GM12892 (cell line): Measurements from ENCODE around the gene HCFC2.

Experiments
- DNase-seq: peaks from one replicate; pipeline ENCODE4 v3.0.0; 2011; ENCODE audit not compliant: insufficient read length
- FAIRE-seq: peaks from 2 replicates; lab custom pipeline; 2011; peaks lifted over from hg19 to GRCh38; lab: Jason Lieb, UNC
- POLR2A ChIP-seq: IDR thresholded peaks from 2 replicates; pipeline ENCODE4 v1.6.1; 2011; ENCODE audit warnings: low read depth, low read length, control low read depth
- POLR2AphosphoS5 ChIP-seq: IDR thresholded peaks from 2 replicates; pipeline ENCODE4 v1.6.1; 2011; ENCODE audit warnings: low read depth, low read length, control low read depth
- TAF1 ChIP-seq: IDR thresholded peaks from 2 replicates; pipeline ENCODE4 v1.6.1; 2011; ENCODE audit warnings: low read depth, mild to moderate bottlenecking, control low read depth, low read length, borderline replicate concordance

The HCFC2 gene

DNA sequence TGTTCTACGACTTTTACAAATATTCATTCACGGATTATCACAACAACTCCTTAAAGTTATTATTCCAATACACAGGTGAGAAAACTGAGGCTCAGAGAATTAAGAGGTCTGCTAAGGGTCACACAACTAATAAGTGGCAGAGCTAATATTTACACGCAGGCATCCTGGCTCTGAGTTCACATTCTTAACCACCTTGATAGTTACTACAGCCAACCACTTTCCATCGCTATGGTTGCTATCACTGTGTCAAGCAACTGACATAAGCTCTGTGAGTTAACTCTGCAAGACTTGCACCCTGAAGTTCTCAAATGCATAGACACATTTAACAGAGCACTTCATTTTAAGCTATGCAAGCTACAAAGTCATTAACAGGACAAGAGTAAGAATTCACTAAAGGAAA lies 18.0 kb upstream of the HCFC2 start:
- DNase-seq (no peak), FAIRE-seq (no peak)
- TF ChIP-seq POLR2AphosphoS5, result no peak
- TF ChIP-seq POLR2A, result no peak
- TF ChIP-seq TAF1, result no peak

DNA sequence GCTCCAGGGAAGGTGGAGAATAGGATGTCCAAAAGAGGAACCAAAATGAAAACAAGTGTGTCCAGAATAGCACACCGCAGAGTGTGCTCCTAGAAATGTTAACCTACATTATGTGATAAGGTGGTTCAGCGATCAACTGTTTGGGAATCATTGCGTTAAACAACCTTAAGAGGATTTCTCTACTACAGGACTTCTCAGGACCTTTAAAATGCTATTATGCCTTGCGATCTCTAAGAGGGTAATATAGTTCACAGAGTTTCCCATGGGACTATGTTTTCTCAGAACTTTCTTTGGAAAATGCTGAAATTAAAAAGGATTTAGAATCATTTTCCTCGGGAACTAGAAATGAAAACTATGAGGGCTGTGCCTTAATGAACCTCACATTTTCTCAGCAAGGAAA lies 16.2 kb upstream of the HCFC2 start:
- TF ChIP-seq TAF1 (no peak), POLR2AphosphoS5 (no peak), POLR2A (no peak)
- DNase-seq (no peak), FAIRE-seq (no peak)

DNA sequence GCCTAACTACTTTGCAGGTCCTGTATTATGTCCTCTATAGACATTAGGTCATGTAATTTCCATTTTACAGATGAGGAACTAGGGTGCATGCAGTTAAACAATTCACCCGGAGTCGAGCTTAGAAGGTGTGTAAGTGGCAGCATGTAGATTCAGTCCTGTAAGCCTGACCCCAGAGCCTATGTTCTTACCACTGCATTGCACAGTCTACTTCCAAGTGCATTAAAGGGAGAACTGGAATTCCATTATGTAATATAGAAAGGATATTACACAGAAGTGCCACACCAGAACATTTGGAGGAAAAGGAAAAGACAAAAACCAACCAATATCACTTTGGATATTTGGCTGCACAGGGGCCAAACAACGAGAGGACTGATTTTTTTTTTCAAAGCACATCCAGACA lies 15.5 kb upstream of the HCFC2 start:
- TF ChIP-seq TAF1, result no peak
- TF ChIP-seq POLR2AphosphoS5, result no peak
- TF ChIP-seq POLR2A, result no peak
- FAIRE-seq, result no peak
- no peak for DNase-seq

DNA sequence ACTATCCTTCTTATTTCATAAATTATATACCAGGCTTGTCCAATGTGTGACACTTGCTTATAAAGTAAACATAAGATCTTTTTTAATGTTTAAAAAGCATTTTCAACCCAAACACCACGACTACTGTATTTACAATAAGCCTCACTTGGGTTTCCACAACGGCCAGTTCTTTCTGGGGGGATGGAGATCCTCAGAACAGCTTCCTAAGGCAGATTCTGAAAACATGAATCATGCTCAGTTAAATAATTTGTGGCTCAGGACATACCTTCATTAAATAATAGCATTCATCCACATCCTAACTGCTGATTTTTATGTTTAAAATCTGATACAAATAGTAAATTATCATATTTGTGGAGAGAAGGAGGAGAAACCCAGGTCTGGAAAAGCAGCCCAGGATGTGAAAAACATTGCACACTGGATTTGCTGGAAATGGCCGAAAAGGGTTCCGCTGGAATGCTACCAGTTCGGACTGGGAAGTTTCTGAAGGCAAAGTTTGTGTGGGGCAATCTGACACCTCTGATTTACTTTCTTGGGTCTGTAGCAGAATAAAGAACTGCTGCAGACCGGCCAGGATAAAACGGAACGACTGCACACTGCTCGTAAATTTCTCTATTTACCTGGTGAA lies 14.9 kb upstream of the HCFC2 start:
- DNase-seq (no peak), FAIRE-seq (no peak)
- TF ChIP-seq POLR2AphosphoS5, result no peak
- TF ChIP-seq POLR2A, result no peak
- no peak for TF ChIP-seq TAF1

DNA sequence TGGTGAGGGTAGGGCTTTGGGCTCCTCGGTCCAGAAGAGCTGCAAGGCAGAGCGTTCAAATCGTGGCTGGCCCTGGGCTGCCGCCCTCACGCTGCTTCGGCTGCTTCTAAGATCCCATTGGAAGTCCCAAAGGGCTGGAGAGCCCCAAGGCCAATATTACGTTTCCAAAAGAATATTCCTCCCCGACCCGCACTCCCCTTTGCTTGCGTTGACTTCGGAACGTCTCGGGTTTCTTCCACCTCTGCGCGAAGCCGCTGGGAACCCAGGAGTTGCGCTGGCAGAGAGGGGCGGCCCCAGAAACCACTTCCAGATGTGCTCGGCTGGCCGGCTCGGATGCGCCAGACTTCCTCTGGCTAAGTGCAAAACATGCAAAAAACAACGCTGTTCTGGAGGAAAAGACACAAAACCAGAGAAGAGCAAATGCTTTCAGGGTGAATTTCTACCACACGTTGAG lies 14.4 kb upstream of the HCFC2 start, which contains the start of gene GLT8D2:
Gene GLT8D2, minus strand, starts transcription at position 285 of the 454 bp plus-strand sequence. CDS start 30,539 bp downstream, outside the sequence.
- TF ChIP-seq POLR2A (no peak), TAF1 (no peak), POLR2AphosphoS5 (no peak)
- DNase-seq, result no peak
- FAIRE-seq, result no peak

DNA sequence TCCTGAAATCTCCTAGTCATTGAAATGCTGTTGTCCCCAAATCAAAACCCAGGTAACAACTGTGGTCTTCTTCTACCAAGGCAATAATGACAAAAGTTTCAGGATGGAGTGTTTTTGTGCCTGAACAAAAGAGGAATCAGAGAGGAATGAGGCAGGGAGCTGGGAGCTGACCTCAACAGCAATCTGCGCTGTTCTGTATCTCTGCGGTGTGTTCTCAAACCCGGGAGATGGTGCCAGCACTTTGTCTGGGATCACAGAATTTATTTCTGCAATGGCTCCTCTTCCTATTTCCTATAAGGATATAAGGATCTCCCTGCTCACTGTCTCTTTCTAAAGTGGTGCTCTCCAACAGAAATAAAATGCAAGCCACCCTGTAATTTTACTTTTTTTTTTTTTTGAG lies 13.9 kb upstream of the HCFC2 start:
- DNase-seq (no peak), FAIRE-seq (no peak)
- TF ChIP-seq POLR2A (no peak), POLR2AphosphoS5 (no peak), TAF1 (no peak)

DNA sequence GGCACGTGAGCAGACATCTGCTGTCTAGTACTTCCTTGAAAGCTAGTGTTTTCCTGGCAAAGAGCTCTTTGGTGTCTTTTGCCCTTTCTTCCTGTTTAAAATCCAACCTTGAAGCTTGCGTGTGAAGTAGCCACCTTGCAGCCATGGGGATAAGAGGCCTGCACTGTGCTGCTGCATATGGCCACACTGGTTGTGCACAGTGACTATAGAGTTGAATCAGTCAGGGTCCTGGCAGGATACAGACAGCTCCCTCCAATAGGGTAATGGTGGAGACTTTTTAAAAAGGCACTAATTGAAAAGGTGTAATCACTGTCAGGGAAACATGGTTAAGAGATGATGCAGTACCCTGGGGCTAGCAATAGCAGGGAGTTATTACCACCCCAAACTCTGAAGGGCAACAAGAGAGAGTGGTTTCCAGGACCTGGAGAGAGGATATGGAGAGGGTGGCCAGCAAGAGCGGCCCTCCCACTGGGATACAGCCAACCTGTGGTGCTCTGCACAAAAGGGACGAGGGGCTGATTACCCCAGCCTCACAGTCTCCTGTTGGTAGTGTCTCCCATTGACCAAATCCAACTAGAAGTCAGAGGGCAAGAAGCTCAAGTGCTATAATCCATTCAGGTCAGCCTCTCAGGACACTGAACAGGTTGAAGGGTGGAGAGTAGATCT lies 9.5 kb upstream of the HCFC2 start:
- no peak for TF ChIP-seq POLR2A
- no peak for TF ChIP-seq TAF1
- no peak for TF ChIP-seq POLR2AphosphoS5
- FAIRE-seq (no peak), DNase-seq (no peak)

DNA sequence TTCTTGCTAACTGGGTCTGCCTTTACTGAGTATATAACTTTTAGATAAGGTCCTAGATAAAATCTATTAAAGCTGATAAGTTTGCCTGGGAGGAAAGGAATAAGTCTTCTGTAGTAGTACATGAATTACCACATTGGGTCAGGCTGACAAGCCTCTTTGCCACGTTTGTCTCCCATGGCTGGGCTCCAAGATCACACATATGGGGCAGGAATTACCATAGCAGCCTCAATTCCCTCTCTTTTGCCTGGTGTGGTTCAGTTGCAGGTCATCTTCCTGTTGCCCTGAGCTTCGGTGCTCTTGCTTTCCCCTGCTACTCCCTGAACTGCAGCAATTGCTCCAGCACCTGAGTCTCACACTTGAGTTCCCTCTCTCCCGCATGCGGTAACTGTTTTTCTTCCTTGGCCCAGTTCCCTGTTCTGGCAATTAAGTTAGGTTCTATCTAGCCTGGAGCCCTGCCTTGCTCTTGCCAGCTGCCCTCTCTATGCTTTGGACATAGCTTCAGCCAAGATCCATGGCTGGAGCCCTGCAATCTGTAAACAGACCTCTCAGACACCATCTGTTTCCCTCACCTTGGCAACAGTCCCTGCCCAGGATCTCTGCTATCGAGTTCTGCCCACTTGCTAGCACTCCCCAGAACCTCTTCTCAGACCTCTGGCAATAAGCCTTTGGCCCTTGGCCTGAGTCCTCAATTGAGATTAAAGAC lies 8.5 kb upstream of the HCFC2 start:
- FAIRE-seq (no peak), DNase-seq (no peak)
- TF ChIP-seq POLR2AphosphoS5, result no peak
- no peak for TF ChIP-seq TAF1
- TF ChIP-seq POLR2A, result no peak

DNA sequence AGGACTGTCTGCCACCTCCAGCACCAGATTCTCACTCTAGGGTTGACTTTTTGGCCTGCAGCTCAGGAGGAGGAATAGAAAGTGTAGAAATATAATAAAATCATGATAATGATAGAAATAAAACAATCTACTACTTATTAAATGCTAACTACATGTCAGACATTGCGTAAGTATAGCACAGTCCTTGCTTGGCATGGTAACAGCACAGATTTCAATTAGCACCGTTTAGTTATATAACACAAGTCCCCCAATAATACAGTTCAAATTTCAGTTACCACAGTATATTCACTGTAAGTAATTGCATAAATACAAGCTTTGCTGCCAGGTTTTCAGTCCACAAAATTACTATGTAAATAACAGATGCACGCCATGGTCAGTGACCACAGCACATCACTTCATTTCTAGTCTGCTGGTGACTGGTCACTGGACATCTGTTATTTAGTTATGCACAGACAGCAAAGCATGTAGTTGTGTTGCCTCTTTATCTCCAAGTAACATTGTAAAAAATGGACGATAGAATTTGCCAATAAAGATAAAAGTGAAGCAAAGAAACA lies 7.8 kb upstream of the HCFC2 start:
- DNase-seq, result no peak
- no peak for TF ChIP-seq POLR2A
- TF ChIP-seq TAF1, result no peak
- no peak for FAIRE-seq

DNA sequence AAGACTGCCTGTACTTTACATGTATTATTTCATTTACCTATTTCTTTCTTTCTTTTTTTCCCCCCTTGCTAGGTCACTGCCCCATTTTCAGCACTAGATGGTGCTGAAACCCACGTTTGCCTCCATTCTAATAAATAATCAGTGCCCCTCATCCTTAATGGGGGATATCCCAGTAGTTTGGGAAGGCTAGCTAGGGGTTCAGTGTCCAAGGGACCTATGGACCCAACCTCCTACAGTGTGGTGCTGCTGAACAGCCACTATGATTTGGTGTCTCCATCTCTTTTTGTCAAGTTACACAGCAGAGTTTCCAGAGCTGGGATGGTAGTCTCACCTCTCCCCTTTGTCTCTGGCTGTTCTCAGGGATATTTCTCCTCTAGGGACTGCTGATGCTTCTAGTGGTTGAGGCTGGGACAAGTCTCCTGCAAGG lies 6.5 kb upstream of the HCFC2 start:
- peak; percentile 24 for FAIRE-seq
- no peak for DNase-seq
- TF ChIP-seq POLR2A (no peak), TAF1 (no peak), POLR2AphosphoS5 (no peak)

DNA sequence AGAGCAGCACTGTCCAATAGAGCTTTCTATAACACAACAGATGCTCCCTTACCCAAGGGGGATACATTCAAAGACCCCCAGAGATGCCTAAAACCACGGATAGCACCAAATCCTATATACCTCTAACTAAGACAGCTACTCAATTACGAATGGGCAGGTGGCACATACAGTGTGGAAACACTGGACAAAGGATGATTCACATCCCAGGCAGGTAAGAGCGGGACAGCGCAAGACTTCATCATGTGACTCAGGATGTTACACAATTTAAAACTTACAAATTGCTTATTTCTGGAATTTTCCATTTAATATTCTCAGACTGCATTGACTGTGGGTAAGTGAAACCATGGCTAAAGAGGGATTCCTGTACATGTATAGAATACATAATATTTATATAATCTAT lies 5.5 kb upstream of the HCFC2 start:
- DNase-seq (no peak), FAIRE-seq (no peak)
- TF ChIP-seq TAF1, result no peak
- no peak for TF ChIP-seq POLR2AphosphoS5

DNA sequence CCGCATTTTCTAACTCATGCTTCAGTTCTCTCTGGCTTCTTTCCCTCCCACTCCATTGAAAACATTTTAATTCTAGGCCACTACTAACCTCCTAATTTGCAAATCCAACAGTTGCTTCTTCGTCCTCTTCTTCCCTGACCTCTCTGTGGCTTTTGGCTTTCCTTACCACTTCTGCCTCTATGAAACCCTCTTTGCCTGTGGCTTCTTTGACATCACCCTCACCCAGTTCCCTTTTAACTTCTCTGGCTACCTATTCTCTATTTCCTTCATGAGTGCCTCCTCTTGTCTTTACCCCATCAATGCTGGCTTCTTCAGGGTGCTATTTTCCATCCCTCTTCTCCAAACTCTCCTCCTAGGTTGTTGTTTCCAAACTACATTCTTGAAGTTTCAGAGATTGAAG lies 4.4 kb upstream of the HCFC2 start:
- DNase-seq (no peak), FAIRE-seq (no peak)
- TF ChIP-seq TAF1 (no peak), POLR2A (no peak)
